ENCODE measurements around the gene ERF. TPM values are rescaled to one million over a fixed set of nuclear protein-coding genes. Genes with fewer than 3 reads are reported as not detected.

ERF gene
- total and polyA plus RNA-seq, 10 of the 15 experiments (the other 5 are each of a cell fraction or from before 2014, with no cell fraction given) = 0.02 to 51.8 (median 14.4) TPM

- no peak for TF ChIP-seq IRF5 (IDR thresholded peaks at IDR 0.05; ENCODE audit: borderline replicate concordance)
- TF ChIP-seq HDAC2 (IDR thresholded peaks at IDR 0.05) = no peak
- TF ChIP-seq CBX3 (IDR thresholded peaks at IDR 0.05; ENCODE audit: borderline replicate concordance, low read depth) = no peak
- no peak for TF ChIP-seq FOXK2 (IDR thresholded peaks at IDR 0.05)
Measured at GRCh38 chr19:42277821-42278451, 23.0 kb upstream of the ERF start (continued).

- Histone ChIP-seq H3K36me3 (ENCODE audit: control insufficient read depth in 2 of 2, insufficient read depth in 2 of 2, low read length in 1 of 2) (peaks cover 3 to 17% of the 10 kb centered on the region in 2 experiments; a peak in 3 of 4 replicates), H3K4me2 (ENCODE audit: control insufficient read depth, insufficient read depth) (no peak overlapping the region), H2AFZ (ENCODE audit: control insufficient read depth, low read depth, low read length) (no peak overlapping the region), H3K4me3 (no peak overlapping the region), H3K27ac (ENCODE audit: control insufficient read depth, insufficient read depth) (peak overlapping the region; percentile 52), H4K20me1 (ENCODE audit: control insufficient read depth, insufficient read depth) (no peaks in the 10 kb centered on the region; the same call in 1 of the 2 replicates), H3K4me1 (ENCODE audit: control insufficient read depth, insufficient read depth, low read length) (peaks cover 37% of the 10 kb centered on the region), H3K27me3 (replicated peaks in 1 of 2; ENCODE audit: control insufficient read depth in 2 of 2, insufficient read depth in 2 of 2, low read length in 1 of 2) (no peaks in the 10 kb centered on the region), H3K79me2 (ENCODE audit: control insufficient read depth, insufficient read depth, low read length) (peaks cover 24% of the 10 kb centered on the region), H3K9ac (ENCODE audit: control insufficient read depth, insufficient read depth, low read length) (no peak overlapping the region), H3K9me3 (replicated peaks; ENCODE audit: control insufficient read depth, insufficient read depth, low read length) (no peaks in the 10 kb centered on the region)
- TF ChIP-seq SRF (IDR thresholded peaks at IDR 0.05; ENCODE audit: low read depth in 2 of 2, low read length in 2 of 2) = peak in 1 of 2 experiments; percentile 22; a peak in 1 of 4 replicates
- no peak for TF ChIP-seq ATF2 (IDR thresholded peaks at IDR 0.05; ENCODE audit: low read length)
- no peak for TF ChIP-seq SPI1 (IDR thresholded peaks at IDR 0.05; ENCODE audit: borderline replicate concordance, insufficient read depth, low read depth, low read length)
- no peak for TF ChIP-seq RELB (IDR thresholded peaks at IDR 0.05; ENCODE audit: low read depth)
- no peak for TF ChIP-seq KAT2A (conservative IDR thresholded peaks at IDR 0.05; ENCODE audit: control insufficient read depth, low read depth, low read length)
- no peak for TF ChIP-seq POLR2A (IDR thresholded peaks at IDR 0.05; ENCODE audit: low read depth, low read length)
- TF ChIP-seq BHLHE40 (IDR thresholded peaks at IDR 0.05; ENCODE audit: borderline replicate concordance in 1 of 2, low read depth in 2 of 2, low read length in 1 of 2) = peak; percentile 92 to 93
- intact Hi-C loops (cut with micrococcal nuclease; ENCODE audit: unreplicated experiment) (no loop called here), in situ Hi-C loops (cut with MboI) (loop anchor here (5.0 kb wide), 1 partner anchor 145 kb away; the partner anchor contains the start of gene POU2F2)
- no TSS peak for BruUV-seq (replicated peaks)
- ATAC-seq = peak; percentile 16
- POLR2A ChIA-PET = interaction anchor here (1.3 to 1.7 kb wide), 2 partner anchors 16 to 33 kb away, joined by 3 to 5 read pairs; no protein-coding TSS in a partner anchor
- CTCF ChIA-PET = interaction anchor here (0.6 to 6.7 kb wide), 3 partner anchors 32 to 164 kb away, joined by 3 to 111 read pairs (median 3); partner anchors contain the start of gene GSK3A
- RAD21 ChIA-PET (ENCODE audit: unreplicated experiment) = interaction anchor here (1.9 kb wide), 1 partner anchor 34 kb away, joined by 5 read pairs; the partner anchor contains the start of gene GSK3A
- 50% methylated on average over 4 of the region's 4 CpGs for WGBS (ENCODE audit: insufficient coverage, insufficient replicate concordance, low lambda C conversion rate, missing lambda C conversion rate)
- FAIRE-seq = peak; percentile 47
- DNase-seq (ENCODE audit: low read depth, low spot score) = no peak
- SMC1A ChIA-PET (ENCODE audit: uncharacterized antibody, unreplicated experiment) = interaction anchor here (5.1 kb wide), 1 partner anchor 32 kb away, joined by 70 read pairs; the partner anchor contains the start of gene GSK3A
Measured at GRCh38 chr19:42276821-42277220, 21.9 kb upstream of the ERF start.
